GM19099 (cell line): ENCODE measurements around the gene KIF25.

Experiments used
- POLR2A ChIP-seq: IDR thresholded peaks from 3 replicates; pipeline ENCODE4 v1.6.1; 2011; ENCODE audit warnings: low read depth; ENCODE audit not compliant: insufficient read length; ENCODE audit errors: extremely low read depth

KIF25 gene

DNA sequence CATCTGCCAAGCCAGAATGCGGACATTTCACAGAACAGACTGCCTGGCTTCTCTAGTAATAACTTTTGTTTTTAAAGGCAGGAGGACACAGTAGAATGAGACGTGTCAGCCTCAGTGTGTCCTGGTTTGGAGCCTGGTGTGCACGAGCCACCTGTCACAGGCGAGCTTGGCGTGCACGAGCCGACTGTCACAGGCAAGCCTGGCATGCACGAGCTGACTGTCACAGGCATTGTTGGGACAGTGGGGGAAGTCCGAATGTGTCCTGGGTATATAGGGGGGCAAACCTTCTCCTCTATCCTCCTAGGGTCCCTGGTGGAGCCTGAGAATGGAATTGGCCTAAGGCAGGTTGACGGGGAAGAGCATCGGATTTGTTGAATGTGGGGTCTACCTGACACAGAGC, 7.5 kb downstream of the KIF25 start:
- TF ChIP-seq POLR2A = no peak

GRCh38 chr6:168005796-168006195, 8.3 kb downstream of the KIF25 start:
- TF ChIP-seq POLR2A = no peak

DNA sequence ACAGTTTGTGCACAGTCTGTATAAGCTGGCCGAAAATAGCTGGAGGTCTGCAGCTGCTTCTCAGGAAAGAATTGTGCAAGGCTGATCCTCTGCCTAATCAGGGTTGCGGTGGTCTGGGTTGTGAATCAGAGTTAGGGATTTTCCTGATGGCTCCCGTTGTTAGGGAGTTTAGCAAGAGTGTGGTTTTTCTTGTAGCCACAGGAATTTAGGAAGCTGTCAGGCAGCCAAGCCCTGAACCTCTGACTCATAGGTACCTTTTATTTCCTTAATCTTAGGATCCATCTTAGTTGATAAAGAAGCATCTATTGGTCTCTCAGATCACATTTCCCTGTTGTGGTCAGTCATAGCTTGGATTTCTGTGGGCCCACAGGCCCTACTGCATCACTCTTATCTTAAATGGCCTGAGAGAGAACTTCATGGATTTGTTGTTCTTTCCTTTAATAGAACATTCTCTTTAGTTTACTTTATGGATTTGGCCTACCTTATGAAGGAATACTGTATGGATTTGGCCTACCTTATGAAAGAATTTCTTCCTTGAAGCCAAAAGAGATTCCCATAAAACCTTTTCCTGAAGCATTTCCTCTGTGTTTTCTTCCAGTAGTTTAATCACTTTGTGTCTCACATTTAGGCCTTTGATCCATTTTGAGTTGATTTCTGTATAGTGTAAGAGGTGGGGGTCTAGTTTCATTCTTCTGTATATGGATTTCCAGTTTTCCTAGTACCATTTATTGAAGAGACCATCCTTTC, 10.3 kb downstream of the KIF25 start:
- no peak for TF ChIP-seq POLR2A

- no peak for TF ChIP-seq POLR2A
These were observed 11.9 kb downstream of the KIF25 start for GRCh38 chr6:168009331-168009730.

GRCh38 chr6:168011291-168011690, 13.8 kb downstream of the KIF25 start:
- TF ChIP-seq POLR2A = no peak

- TF ChIP-seq POLR2A = no peak
These were observed 15.2 kb downstream of the KIF25 start for GRCh38 chr6:168012431-168013249.

GRCh38 chr6:168013250-168013915, 15.9 kb downstream of the KIF25 start:
- TF ChIP-seq POLR2A = no peak

DNA sequence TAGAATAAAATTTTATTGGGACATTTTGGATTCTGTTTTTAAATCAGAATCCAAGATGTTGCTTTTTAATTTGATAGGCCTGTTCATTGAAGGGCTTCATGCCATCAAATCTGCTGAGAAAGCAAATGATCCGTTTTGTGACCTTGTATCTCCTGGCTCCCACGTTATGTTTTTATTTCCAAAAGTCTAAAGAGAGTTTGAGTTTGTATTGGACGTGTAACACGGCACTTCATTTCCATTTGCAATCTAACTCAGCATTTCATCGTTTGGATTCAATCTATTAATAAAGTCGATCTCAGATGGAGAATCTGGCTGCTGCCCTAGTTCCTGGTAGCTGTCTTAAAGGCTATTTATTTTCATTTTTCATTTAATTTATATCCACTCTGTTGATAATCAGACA, 17.0 kb downstream of the KIF25 start:
- no peak for TF ChIP-seq POLR2A

- TF ChIP-seq POLR2A = no peak
These were observed 17.5 kb downstream of the KIF25 start for GRCh38 chr6:168015009-168015408.

DNA sequence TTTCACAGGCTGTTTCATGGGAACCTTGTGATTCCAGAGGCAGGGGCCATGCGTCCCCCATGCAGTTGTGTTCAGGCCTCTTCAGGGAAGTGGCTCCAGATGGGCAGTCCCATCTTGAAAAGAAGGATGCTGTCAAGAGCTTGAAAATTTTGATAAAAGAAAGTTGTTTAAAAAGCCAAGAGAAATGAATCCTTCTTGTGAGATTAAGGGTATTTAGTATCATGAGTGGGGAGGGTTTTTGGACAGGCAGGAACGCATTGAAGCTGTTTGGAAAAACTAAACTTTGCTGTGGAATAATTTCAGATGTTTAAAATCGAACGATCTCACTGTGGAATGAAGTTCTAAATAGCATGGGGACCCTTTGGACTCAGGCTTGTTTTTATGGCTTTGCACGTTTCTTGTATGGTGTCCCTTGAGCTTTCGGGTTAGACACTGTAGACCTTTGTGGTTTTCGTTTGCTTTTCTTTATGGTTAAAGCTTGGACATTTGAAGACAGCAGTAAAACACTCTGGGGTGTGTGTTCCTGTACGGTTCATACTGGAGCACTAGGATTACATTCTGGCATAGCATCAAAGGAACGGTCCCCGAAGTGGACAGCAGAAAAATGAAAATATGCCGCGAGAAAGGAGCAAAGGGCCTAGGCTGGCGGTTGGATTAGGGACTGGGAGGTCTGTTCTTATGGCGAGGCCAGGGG, 18.2 kb downstream of the KIF25 start:
- no peak for TF ChIP-seq POLR2A

- no peak for TF ChIP-seq POLR2A
These were observed 18.7 kb downstream of the KIF25 start for GRCh38 chr6:168016176-168016620.

- no peak for TF ChIP-seq POLR2A
These were observed 19.5 kb downstream of the KIF25 start for GRCh38 chr6:168016721-168017525.

DNA sequence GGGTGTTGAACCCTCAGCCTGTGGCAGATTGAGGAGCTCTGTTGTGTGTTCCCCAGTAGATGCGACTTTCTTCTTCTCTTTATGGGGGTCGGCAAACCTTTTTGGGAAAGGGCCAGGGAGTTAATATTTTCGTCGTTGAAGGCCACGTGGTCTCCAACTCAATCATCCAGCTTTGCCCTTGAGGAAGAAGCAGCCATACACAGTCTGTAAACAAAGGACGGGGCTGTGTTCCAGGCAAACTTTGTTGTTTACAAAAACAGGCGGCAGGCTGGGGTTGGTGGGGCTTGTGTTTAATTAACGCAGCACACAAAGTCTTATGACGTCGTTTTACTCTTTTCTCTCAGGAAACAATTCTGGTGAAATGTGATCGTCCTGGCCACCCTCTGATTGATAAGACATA, 20.2 kb downstream of the KIF25 start:
- no peak for TF ChIP-seq POLR2A

DNA sequence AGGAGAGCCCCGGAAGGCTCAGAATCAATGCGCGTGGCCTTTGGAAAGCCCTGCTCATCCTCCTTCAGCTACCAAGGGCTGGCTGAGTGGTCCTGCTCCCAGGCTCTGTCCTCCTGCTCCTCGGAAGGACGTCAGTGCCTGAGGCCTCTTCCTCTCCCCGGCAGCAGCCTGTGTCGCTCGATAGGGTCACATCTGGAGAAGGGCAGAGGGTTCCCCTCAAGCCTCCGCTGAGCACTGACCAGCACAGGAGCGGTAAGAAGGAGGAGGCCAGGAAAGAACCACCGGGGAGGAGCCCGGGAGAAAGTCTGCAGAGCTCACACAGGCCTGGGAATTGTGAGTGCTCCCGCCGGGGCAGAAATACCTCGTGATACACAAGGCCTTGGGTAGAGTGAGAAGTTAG, 21.2 kb downstream of the KIF25 start:
- no peak for TF ChIP-seq POLR2A
